GM23338 (cell line): ENCODE measurements around the gene SLC36A3. TPM values are rescaled to one million over a fixed set of nuclear protein-coding genes. Genes with fewer than 3 reads are reported as not detected.

Source experiments
- ATAC-seq: fragments of 200-7000 bp; cut with Tn5 transposase; 3 replicates; pipeline ENCODE4 v1.9.1; 2020
- DNase-seq: peaks from one replicate; pipeline ENCODE4 v3.0.0-alpha.2; 2015; ENCODE audit warnings: low spot score
- H2AFZ ChIP-seq: fragments of 200-600 bp; sonication (generic); 2 replicates; pipeline ENCODE4 v1.8.0; 2016; ENCODE audit warnings: antibody characterized with exemption, mild to moderate bottlenecking, moderate library complexity
- H3F3A ChIP-seq: fragments of 200-600 bp; sonication (generic); replicated peaks from 2 replicates; pipeline ENCODE4 v1.8.0; 2017; ENCODE audit warnings: antibody characterized with exemption, mixed run types, low read depth
- H3K27ac ChIP-seq: fragments of 200-600 bp; sonication (generic); 2 replicates; pipeline ENCODE4 v1.6.1; 2016; ENCODE audit warnings: low read depth
- H3K27me3 ChIP-seq: fragments of 200-600 bp; sonication (generic); 2 replicates; pipeline ENCODE4 v1.8.0; 2016; ENCODE audit warnings: mild to moderate bottlenecking, mixed run types, moderate library complexity; ENCODE audit not compliant: insufficient read depth
- H3K36me3 ChIP-seq: fragments of 200-600 bp; sonication (generic); 2 replicates; pipeline ENCODE4 v1.8.0; 2016; ENCODE audit warnings: mild to moderate bottlenecking; ENCODE audit not compliant: insufficient read depth
- H3K4me1 ChIP-seq: fragments of 200-600 bp; sonication (generic); 2 replicates; pipeline ENCODE4 v1.8.0; 2016; ENCODE audit warnings: mild to moderate bottlenecking, moderate library complexity; ENCODE audit not compliant: insufficient read depth
- H3K4me2 ChIP-seq: fragments of 200-600 bp; sonication (generic); 2 replicates; pipeline ENCODE4 v1.7.1; 2017; ENCODE audit warnings: mixed run types
- H3K4me3 ChIP-seq: fragments of 200-600 bp; sonication (generic); 2 replicates; pipeline ENCODE4 v1.6.1; 2016; ENCODE audit warnings: mixed run types
- H3K79me2 ChIP-seq: fragments of 200-600 bp; sonication (generic); replicated peaks from 2 replicates; pipeline ENCODE4 v1.8.0; 2017; ENCODE audit warnings: mild to moderate bottlenecking; ENCODE audit not compliant: insufficient read depth
- H3K9me2 ChIP-seq: fragments of 200-600 bp; sonication (generic); 2 replicates; pipeline ENCODE4 v1.8.0; 2017; ENCODE audit not compliant: insufficient read depth
- H4K20me1 ChIP-seq: fragments of 200-600 bp; sonication (generic); replicated peaks from 2 replicates; pipeline ENCODE4 v1.8.0; 2017; ENCODE audit warnings: mild to moderate bottlenecking; ENCODE audit not compliant: insufficient read depth
- H3K27ac Mint-ChIP-seq: 2 replicates; pipeline ENCODE4 v1.8.0; 2020; ENCODE audit warnings: inconsistent platforms, mild to moderate bottlenecking, moderate library complexity, mixed read lengths
- H3K27me3 Mint-ChIP-seq: 3 replicates; pipeline ENCODE4 v1.8.0; 2022; ENCODE audit warnings: low read depth, mild to moderate bottlenecking, moderate library complexity, mixed read lengths, inconsistent platforms; ENCODE audit not compliant: insufficient read depth, poor library complexity
- H3K36me3 Mint-ChIP-seq: 3 replicates; pipeline ENCODE4 v1.8.0; 2021; ENCODE audit warnings: low read depth, mild to moderate bottlenecking, inconsistent platforms, moderate library complexity, mixed read lengths
- H3K4me1 Mint-ChIP-seq: 3 replicates; pipeline ENCODE4 v1.8.0; 2020; ENCODE audit warnings: mild to moderate bottlenecking, inconsistent platforms, mixed read lengths
- H3K4me3 Mint-ChIP-seq: 3 replicates; pipeline ENCODE4 v1.8.0; 2021; ENCODE audit warnings: moderate library complexity, mild to moderate bottlenecking, inconsistent platforms, mixed read lengths
- H3K9me3 Mint-ChIP-seq: 3 replicates; pipeline ENCODE4 v1.8.0; 2020; ENCODE audit warnings: moderate library complexity, mild to moderate bottlenecking, inconsistent platforms, mixed read lengths
- CREB1 ChIP-seq: fragments of 250-450 bp; sonication (Bioruptor Pico); IDR thresholded peaks from 2 replicates; pipeline ENCODE4 v1.5.0; 2020; ENCODE audit warnings: low read depth, mild to moderate bottlenecking, moderate library complexity
- EZH2 ChIP-seq: fragments of 200-600 bp; sonication (generic); IDR thresholded peaks from one replicate; pipeline ENCODE4 v1.8.0; 2017; ENCODE audit warnings: antibody characterized with exemption, mild to moderate bottlenecking, low read depth; ENCODE audit not compliant: unreplicated experiment
- EZH2phosphoT487 ChIP-seq: fragments of 200-600 bp; sonication (generic); IDR thresholded peaks from one replicate; pipeline ENCODE4 v1.8.1; 2018; ENCODE audit warnings: antibody characterized with exemption; ENCODE audit not compliant: unreplicated experiment
- JUNB ChIP-seq: IDR thresholded peaks from one replicate; pipeline ENCODE4 v1.6.1; 2016; ENCODE audit warnings: antibody characterized with exemption; ENCODE audit not compliant: unreplicated experiment
- NANOG ChIP-seq: IDR thresholded peaks from 2 replicates; pipeline ENCODE4 v1.6.1; 2016; ENCODE audit warnings: antibody characterized with exemption, borderline replicate concordance
- POLR2AphosphoS5 ChIP-seq: IDR thresholded peaks from 2 replicates; pipeline ENCODE4 v1.6.1; 2016; ENCODE audit warnings: antibody characterized with exemption, low read depth
- REST ChIP-seq: IDR thresholded peaks from one replicate; pipeline ENCODE4 v1.6.1; 2018; ENCODE audit warnings: antibody characterized with exemption; ENCODE audit not compliant: unreplicated experiment
- STAT1 ChIP-seq: IDR thresholded peaks from one replicate; pipeline ENCODE4 v1.6.1; 2016; ENCODE audit warnings: antibody characterized with exemption; ENCODE audit not compliant: unreplicated experiment
- ZNF114 ChIP-seq: fragments of 250-450 bp; sonication (Bioruptor Pico); IDR thresholded peaks from 2 replicates; pipeline ENCODE4 v1.5.0; 2020; ENCODE audit warnings: mild to moderate bottlenecking, moderate library complexity
- ZNF331 ChIP-seq: fragments of 250-450 bp; sonication (Bioruptor Pico); IDR thresholded peaks from 2 replicates; pipeline ENCODE4 v1.5.0; 2020; ENCODE audit warnings: low read depth, mild to moderate bottlenecking, moderate library complexity
- ZNF462 ChIP-seq: fragments of 250-450 bp; sonication (Bioruptor Pico); IDR thresholded peaks from 2 replicates; pipeline ENCODE4 v1.5.0; 2020; ENCODE audit warnings: mild to moderate bottlenecking, moderate library complexity
- polyA plus RNA-seq: library from polyadenylated mRNA; unstranded; fragments of >200 nt; fragmentation: Nextera tagmentation; extraction: Ambion mirVana; gene quantifications from 2 replicates; pipeline ENCODE4 v1.2.1, GENCODE V29; 2016
- total RNA-seq: library from RNA; depleted of rRNA; stranded (reverse); fragments of >200 nt; shearing (Covaris generic); gene quantifications from 2 replicates; pipeline ENCODE4 v1.2.3, GENCODE V29; 2014
- TF ChIP-seq, protein P1 (sequence below), 2 experiments: fragments of 200-600 bp in 1 of 2; sonication (generic) in 1 of 2; conservative IDR thresholded peaks; 2 replicates each; pipeline versions ENCODE4 v1.5.1 to v1.6.1; 2016 to 2017; ENCODE audit warnings: antibody characterized with exemption in 2 of 2, low read depth in 2 of 2, mild to moderate bottlenecking in 2 of 2, moderate library complexity in 1 of 2
- TF ChIP-seq, protein P2 (sequence below): IDR thresholded peaks from 2 replicates; pipeline ENCODE4 v1.6.1; 2016; ENCODE audit warnings: antibody characterized with exemption

SLC36A3 gene
- total and polyA plus RNA-seq, 2 experiments from 2014 or later: not detected

- DNase-seq: no peak
- no peak overlapping the region for H3K4me3 ChIP-seq
- H3K27ac ChIP-seq: no peak overlapping the region
- ATAC-seq: no peak
- no peaks in the 10 kb centered on the region for H4K20me1 ChIP-seq
- H3K36me3 ChIP-seq: no peaks in the 10 kb centered on the region
- H3K27me3 ChIP-seq: no peaks in the 10 kb centered on the region
- no peaks in the 10 kb centered on the region for H3K9me2 ChIP-seq
- no peaks in the 10 kb centered on the region for H3K4me1 ChIP-seq
- Mint-ChIP-seq H3K9me3 (no peaks in the 10 kb centered on the region), H3K27ac (no peak overlapping the region), H3K36me3 (no peaks in the 10 kb centered on the region), H3K27me3 (peaks cover 3% of the 10 kb centered on the region), H3K4me3 (no peak overlapping the region), H3K4me1 (peaks cover 9% of the 10 kb centered on the region; the same call in 2 of the 3 replicates)
- H3K79me2 ChIP-seq: no peaks in the 10 kb centered on the region
- no peak overlapping the region for H3K4me2 ChIP-seq
- H3F3A ChIP-seq: no peaks in the 10 kb centered on the region
- no peak overlapping the region for H2AFZ ChIP-seq
- TF ChIP-seq JUNB: no peak
- no peak for TF ChIP-seq ZNF114 (CRISPR knock-in tag)
- no peak for TF ChIP-seq REST
- no peak for TF ChIP-seq POLR2AphosphoS5
- TF ChIP-seq, protein P1, sequence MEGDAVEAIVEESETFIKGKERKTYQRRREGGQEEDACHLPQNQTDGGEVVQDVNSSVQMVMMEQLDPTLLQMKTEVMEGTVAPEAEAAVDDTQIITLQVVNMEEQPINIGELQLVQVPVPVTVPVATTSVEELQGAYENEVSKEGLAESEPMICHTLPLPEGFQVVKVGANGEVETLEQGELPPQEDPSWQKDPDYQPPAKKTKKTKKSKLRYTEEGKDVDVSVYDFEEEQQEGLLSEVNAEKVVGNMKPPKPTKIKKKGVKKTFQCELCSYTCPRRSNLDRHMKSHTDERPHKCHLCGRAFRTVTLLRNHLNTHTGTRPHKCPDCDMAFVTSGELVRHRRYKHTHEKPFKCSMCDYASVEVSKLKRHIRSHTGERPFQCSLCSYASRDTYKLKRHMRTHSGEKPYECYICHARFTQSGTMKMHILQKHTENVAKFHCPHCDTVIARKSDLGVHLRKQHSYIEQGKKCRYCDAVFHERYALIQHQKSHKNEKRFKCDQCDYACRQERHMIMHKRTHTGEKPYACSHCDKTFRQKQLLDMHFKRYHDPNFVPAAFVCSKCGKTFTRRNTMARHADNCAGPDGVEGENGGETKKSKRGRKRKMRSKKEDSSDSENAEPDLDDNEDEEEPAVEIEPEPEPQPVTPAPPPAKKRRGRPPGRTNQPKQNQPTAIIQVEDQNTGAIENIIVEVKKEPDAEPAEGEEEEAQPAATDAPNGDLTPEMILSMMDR (conservative IDR thresholded peaks at IDR 0.05; ENCODE audit: low read depth in 2 of 2): no peak
- TF ChIP-seq EZH2: no peak
- TF ChIP-seq ZNF462 (CRISPR knock-in tag): no peak
- TF ChIP-seq, protein P2, sequence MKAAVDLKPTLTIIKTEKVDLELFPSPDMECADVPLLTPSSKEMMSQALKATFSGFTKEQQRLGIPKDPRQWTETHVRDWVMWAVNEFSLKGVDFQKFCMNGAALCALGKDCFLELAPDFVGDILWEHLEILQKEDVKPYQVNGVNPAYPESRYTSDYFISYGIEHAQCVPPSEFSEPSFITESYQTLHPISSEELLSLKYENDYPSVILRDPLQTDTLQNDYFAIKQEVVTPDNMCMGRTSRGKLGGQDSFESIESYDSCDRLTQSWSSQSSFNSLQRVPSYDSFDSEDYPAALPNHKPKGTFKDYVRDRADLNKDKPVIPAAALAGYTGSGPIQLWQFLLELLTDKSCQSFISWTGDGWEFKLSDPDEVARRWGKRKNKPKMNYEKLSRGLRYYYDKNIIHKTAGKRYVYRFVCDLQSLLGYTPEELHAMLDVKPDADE: no peak
- TF ChIP-seq CREB1 (CRISPR knock-in tag): no peak
- no peak for TF ChIP-seq STAT1
- no peak for TF ChIP-seq NANOG
- TF ChIP-seq ZNF331 (CRISPR knock-in tag): no peak
- TF ChIP-seq EZH2phosphoT487: no peak
These were observed 17.3 kb downstream of the SLC36A3 start for GRCh38 chr5:151286246-151286645.
